Uterus (tissue), 4 donors: Measurements from ENCODE around the gene SRXN1. TPM values are rescaled to one million over a fixed set of nuclear protein-coding genes. Genes with fewer than 3 reads are reported as not detected.

Experiments
- DNase-seq, 2 donors: peaks; one replicate each; pipeline ENCODE4 v3.0.0-alpha.2; 2019 to 2020
- H3K27ac ChIP-seq, 2 donors: fragments of 200-600 bp; sonication (generic); 1 replicate in 1 of 2; 2 replicates in 1 of 2; pipeline ENCODE4 v1.5.1; 2016 to 2018
- H3K27me3 ChIP-seq, 2 donors: fragments of 200-600 bp; sonication (generic); one replicate each; pipeline ENCODE4 v1.5.1; 2018 to 2019; ENCODE audit warnings: control low read depth in 1 of 2
- H3K36me3 ChIP-seq, 2 donors: fragments of 200-600 bp; sonication (generic); one replicate each; pipeline ENCODE4 v1.5.1; 2019; ENCODE audit warnings: control low read depth in 1 of 2
- H3K4me1 ChIP-seq, 2 donors: fragments of 200-600 bp; sonication (generic); one replicate each; pipeline ENCODE4 v1.5.1; 2018 to 2019; ENCODE audit warnings: control low read depth in 1 of 2
- H3K4me3 ChIP-seq, 2 donors: fragments of 200-600 bp; sonication (generic); 1 replicate in 1 of 2; 2 replicates in 1 of 2; pipeline ENCODE4 v1.5.1; 2018 to 2019; ENCODE audit warnings: mild to moderate bottlenecking in 1 of 2
- H3K9me3 ChIP-seq, 2 donors: fragments of 200-600 bp; sonication (generic); one replicate each; pipeline ENCODE4 v1.5.1; 2019; ENCODE audit warnings: control low read depth in 1 of 2
- CTCF ChIP-seq, 4 experiments: fragments of 200-600 bp in 2 of 4; fragments of 450-650 bp in 2 of 4; sonication (generic) in 2 of 4; IDR thresholded peaks; one replicate each; pipeline ENCODE4 v1.5.1; 2016 to 2019; ENCODE audit warnings: antibody characterized with exemption in 4 of 4, mild to moderate bottlenecking in 2 of 4, moderate library complexity in 1 of 4
- POLR2A ChIP-seq, 2 donors: fragments of 450-650 bp; IDR thresholded peaks; one replicate each; pipeline ENCODE4 v1.6.1; 2016; ENCODE audit warnings: antibody characterized with exemption in 2 of 2, mild to moderate bottlenecking in 1 of 2, moderate library complexity in 1 of 2
- intact Hi-C: fragments of 100-400 bp; cut with DNase I; formaldehyde crosslinking; loops from one replicate; pipeline ENCODE4 v1.15.1; 2023; ENCODE audit warnings: low total_unique reads
- total RNA-seq, 4 donors: library from RNA; depleted of rRNA in 3 of 4; stranded (reverse); fragments of >200 nt in 3 of 4; gene quantifications; one replicate each; pipeline versions ENCODE4 v1.1.0 to v1.2.4, GENCODE V29; 2014 to 2023
- donor health status: DM: yes; HTN: yes; CAD: no.

The SRXN1 gene
- total RNA-seq, 4 donors from 2014 or later = 6.1 to 33.2 (median 16.6) TPM

DNA sequence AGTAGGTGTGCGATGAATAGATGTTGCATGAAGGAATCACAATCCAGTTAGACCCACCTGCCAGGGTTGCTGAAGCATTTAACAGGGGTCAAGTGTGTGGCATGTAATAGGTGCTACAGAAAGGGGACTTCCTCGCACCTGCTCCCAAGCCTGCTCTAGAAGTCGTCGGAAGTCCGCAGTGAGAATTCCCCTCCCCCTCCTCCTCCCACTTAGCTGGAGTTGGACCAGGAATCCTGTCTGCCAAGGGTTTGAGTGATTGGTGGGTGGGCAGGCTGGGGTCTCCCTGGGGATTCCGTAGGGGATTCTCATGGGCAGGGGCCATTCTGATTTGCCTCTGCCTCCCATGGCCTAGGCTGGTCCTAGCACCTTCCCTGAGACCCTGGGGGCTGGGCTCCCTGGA, 12.3 kb upstream of the SRXN1 start:
- intact Hi-C loops = no loop called here
- Histone ChIP-seq H3K36me3 (no peaks in the 10 kb centered on the region), H3K4me1 (peaks cover 0 to 5% of the 10 kb centered on the region in 2 donors), H3K9me3 (no peaks in the 10 kb centered on the region), H3K27me3 (peaks cover 0 to 12% of the 10 kb centered on the region in 2 donors), H3K4me3 (no peak overlapping the region), H3K27ac (no peak overlapping the region)
- TF ChIP-seq POLR2A (IDR thresholded peaks at IDR 0.05) = no peak
- TF ChIP-seq CTCF (IDR thresholded peaks at IDR 0.05) = no peak
- DNase-seq = no peak

- no peak for DNase-seq
- intact Hi-C loops = no loop called here
- Histone ChIP-seq H3K4me3 (no peak overlapping the region), H3K4me1 (peaks cover 0 to 5% of the 10 kb centered on the region in 2 donors), H3K9me3 (no peaks in the 10 kb centered on the region), H3K36me3 (no peaks in the 10 kb centered on the region), H3K27ac (no peak overlapping the region), H3K27me3 (peaks cover 0 to 12% of the 10 kb centered on the region in 2 donors)
- TF ChIP-seq CTCF (IDR thresholded peaks at IDR 0.05) (no peak), POLR2A (IDR thresholded peaks at IDR 0.05) (no peak)
Observed at GRCh38 chr20:664576-664975, 11.6 kb upstream of the SRXN1 start.

DNA sequence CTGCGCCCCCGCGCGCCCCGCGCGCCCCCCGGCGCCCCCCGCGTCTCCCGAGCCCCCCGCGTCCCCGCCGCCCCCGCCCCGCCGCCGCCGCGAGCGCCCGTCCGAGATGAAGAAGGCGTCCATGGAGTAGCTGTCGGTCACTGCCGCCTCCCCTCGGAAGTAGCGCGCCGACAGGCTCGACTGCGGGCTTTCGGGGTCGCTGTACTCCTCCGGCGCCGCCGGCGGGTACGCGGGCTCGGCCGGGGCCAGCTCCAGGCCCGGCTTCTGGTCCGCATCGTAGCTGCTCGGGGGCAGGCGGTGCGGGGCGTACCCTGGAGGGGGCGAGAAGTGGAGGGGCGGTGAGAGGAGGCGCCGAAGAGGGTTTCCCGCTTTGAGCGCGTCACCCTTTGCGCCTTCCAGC, 11.2 kb upstream of the SRXN1 start:
- intact Hi-C loops = no loop called here

GRCh38 chr20:663315-664090, 10.5 kb upstream of the SRXN1 start:
- peaks cover 0 to 12% of the 10 kb centered on the region in 2 donors for H3K27me3 ChIP-seq
- TF ChIP-seq POLR2A (IDR thresholded peaks at IDR 0.05) = no peak
- intact Hi-C loops = no loop called here

More for the DNA sequence above, 11.2 kb upstream of the SRXN1 start:
- peaks cover 0 to 5% of the 10 kb centered on the region in 2 donors for H3K4me1 ChIP-seq
- H3K27ac ChIP-seq = no peak overlapping the region
- no peaks in the 10 kb centered on the region for H3K9me3 ChIP-seq
- peaks cover 0 to 12% of the 10 kb centered on the region in 2 donors for H3K27me3 ChIP-seq
- H3K4me3 ChIP-seq = no peak overlapping the region
- H3K36me3 ChIP-seq = no peaks in the 10 kb centered on the region
- TF ChIP-seq POLR2A (IDR thresholded peaks at IDR 0.05) (no peak), CTCF (IDR thresholded peaks at IDR 0.05) (no peak)
- no peak for DNase-seq

DNA sequence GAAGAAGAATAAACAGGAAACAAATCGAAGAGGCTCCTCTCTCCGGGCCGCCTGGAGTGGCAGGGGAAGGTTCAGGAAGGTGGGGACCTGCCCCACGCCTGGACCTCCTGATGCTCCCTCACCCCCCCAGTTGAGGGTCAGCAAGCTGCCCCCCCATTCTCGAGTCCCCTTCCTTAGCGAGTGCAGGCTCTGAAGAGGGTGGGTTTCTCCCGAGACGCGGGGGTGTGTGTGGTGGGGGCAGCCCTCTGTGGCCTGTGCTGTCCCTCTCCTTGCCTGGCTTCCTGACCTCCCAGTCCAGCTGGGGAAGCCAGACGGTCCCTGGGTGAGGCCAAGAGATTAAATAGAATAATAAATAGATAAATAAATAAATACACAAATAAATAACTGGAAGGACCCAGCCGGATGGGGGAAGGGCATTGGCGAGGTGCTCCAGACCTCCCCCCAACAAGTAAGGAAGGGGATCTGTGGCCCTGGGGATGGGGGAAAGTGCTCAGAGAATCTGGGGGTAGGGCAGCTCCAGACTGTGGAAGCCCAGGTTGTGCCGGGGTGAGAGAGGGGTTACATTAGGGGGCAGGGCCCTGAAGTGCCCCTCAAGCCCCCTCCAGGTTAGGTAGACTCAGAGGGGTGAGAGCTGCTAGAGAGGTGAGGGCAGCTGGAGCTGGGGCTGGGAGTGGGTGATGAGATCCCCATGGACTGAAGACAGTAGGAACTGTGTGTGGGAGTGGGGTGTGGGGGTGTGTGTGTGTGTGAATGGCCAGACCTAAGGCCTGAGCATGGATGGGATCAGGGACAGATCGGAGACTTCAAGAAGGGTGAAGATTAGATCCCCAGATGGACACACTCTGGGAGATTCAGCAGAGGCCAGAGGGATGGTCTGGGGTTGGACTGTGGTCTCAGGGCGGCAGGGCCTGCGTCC, 9.5 kb upstream of the SRXN1 start:
- Histone ChIP-seq H3K4me3 (no peak overlapping the region), H3K36me3 (no peaks in the 10 kb centered on the region), H3K4me1 (peaks cover 0 to 5% of the 10 kb centered on the region in 2 donors), H3K27ac (no peak overlapping the region), H3K9me3 (no peaks in the 10 kb centered on the region), H3K27me3 (peaks cover 0 to 12% of the 10 kb centered on the region in 2 donors)
- no peak for TF ChIP-seq CTCF (IDR thresholded peaks at IDR 0.05)
- no peak for TF ChIP-seq POLR2A (IDR thresholded peaks at IDR 0.05)
- intact Hi-C loops = no loop called here
- no peak for DNase-seq

More at GRCh38 chr20:663315-664090, 10.5 kb upstream of the SRXN1 start:
- H3K27ac ChIP-seq = no peak overlapping the region
- H3K9me3 ChIP-seq = no peaks in the 10 kb centered on the region
- no peak for DNase-seq
- no peak overlapping the region for H3K4me3 ChIP-seq
- H3K36me3 ChIP-seq = no peaks in the 10 kb centered on the region
- H3K4me1 ChIP-seq = peaks cover 0 to 5% of the 10 kb centered on the region in 2 donors
